NCI-H1417 treated with DMSO at 0.1 percent for 48 hours (cell line): ENCODE results near the gene RGS7.
"Not testable (repeated sequence)": the region's sequence is repeated elsewhere in the genome, so short reads cannot be mapped to it uniquely, and the experiment has no call there.

Experiments
- DNase-seq: peaks from one replicate; lab custom pipeline; 2025; lab: John Stamatoyannopoulos, UW

RGS7 gene

GRCh38 chr1:240912821-240913220 is 444.2 kb downstream of the RGS7 start:
- DNase-seq: no peak

DNA sequence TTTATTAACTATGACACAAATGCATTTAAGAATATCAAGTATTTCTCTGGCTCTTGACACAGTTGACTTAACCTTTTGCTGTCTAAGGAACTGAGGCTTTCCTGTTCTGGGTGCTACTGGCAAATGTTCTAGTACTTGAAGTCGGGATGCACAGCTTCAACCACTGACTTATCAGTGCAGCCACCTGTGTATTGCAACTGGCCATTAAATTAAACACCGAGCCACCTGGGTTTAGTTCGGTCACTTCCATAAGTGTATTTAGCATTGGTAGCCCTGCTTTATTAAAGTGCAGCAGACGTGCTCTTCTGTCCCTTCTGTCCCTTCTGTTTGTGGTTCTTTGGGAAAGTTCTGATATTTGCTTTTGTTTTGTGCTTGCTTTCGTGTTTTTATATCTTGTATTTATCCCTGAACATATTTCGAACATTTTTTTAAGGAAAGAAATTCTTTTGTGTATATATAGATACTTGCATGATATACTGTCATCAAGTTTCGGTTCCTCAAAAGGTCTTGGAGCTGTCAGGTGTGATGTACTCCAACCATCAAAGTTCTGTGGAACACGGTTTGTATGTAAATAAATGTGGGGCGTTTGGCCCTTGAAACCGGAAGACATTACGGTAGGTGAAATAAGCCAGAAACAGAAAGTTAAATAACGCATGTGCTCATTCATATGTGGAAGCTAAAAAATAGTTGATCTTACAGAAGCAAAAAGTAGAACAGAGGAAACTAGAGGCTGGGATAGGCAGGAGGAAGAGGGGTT is 447.1 kb downstream of the RGS7 start:
- DNase-seq: no peak

DNA sequence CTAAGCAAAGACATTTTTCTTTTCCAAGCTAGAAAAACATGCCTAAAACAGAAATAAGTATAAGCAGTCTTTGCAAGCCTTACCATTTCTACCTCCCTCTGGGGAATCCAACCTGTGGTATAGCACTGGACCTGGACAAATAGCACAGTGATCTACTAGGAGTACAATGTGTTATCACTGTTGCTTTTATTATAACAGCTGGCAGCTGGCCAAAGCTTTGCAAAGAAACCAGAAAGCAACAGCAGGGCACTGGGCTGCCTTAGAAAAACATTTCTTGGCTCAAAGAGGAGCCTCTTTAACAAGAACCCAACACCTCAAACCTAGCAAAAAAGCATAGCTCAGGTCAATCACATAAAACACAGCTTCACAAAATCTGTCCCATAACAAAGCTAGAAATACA is 450.5 kb downstream of the RGS7 start:
- DNase-seq: no peak

DNA sequence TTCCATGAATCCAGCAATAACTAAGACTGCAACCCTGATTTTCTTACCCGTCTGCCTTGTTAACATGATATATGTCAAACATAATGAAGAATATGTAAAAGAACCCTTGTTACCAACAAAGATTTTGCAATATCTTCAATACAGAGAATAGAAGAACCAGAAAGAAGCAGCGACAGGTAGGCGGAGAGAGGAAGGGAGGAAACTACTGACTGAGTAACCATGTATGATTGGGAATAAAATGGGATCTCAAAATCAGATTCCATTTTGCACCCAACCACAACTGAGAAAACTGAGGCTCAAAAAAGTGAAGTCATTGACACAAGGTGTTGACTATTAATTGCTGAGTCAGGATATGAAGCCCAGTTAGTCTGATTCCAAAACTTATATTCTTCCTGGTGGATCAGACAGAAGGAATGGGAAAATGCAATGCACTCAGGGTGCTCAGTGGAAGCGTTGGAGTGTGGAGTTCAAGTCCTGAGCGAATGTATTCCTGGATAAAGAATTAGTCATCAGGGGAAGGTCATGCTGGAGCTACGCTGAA is 451.7 kb downstream of the RGS7 start:
- no peak for DNase-seq

DNA sequence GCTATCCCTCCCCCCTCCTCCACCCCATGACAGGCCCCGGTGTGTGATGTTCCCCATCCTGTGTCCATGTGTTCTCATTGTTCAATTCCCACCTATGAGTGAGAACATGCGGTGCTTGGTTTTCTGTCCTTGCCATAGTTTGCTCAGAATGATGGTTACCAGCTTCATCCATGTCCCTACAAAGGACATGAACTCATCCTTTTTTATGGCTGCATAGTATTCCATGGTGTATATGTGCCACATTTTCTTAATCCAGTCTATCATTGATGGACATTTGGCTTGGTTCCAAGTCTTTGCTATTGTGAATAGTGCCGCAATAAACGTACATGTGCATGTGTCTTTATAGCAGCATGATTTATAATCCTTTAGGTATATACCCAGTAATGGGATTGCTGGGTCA is 461.6 kb downstream of the RGS7 start:
- DNase-seq: not testable (repeated sequence)

GRCh38 chr1:240888787-240889048 is 468.3 kb downstream of the RGS7 start:
- DNase-seq: no peak

GRCh38 chr1:240888039-240888786 is 468.8 kb downstream of the RGS7 start:
- DNase-seq: no peak

GRCh38 chr1:240883490-240883889 is 473.5 kb downstream of the RGS7 start:
- no peak for DNase-seq

GRCh38 chr1:240882656-240883308 is 474.2 kb downstream of the RGS7 start:
- DNase-seq: not testable (repeated sequence)

- no peak for DNase-seq
These were observed 478.4 kb downstream of the RGS7 start for GRCh38 chr1:240878631-240879030.

DNA sequence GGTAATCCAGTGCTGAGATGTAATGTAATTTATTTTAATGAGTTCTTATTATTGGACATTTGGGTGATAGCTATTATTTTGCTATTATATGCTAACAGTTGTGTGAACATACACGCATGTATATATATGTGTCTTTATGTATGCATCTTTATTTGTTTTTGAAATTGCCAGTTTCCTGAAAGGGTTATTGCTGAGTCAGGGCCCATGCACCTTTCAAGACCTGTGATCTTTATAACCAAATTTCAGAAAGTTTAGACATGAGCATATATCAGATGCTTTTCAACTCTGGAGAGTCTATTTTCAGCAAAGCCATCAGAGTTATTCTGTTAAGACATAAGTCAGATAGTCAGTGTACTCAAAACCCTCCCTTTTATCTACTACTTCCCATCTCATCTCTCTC is 479.4 kb downstream of the RGS7 start:
- no peak for DNase-seq

DNA sequence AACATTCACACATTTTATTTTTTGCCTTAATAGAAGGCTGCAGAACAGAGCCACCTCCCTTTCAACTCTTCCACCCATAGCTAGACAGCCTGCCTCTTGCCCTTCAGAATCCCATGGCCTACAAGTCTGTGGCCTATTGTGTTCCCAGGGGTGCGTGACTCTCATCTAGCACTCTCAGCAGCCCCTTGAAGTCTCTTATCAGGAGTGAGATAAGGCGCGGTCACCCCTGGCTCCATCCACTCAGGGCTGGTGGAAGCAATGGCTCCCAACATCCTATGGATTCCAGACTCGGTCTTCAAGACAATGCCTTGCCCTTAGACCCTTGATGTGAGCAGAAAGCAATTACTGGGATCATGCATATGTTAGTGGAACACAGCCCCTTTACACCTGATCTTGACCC is 480.9 kb downstream of the RGS7 start:
- DNase-seq: no peak

GRCh38 chr1:240869071-240869470 is 487.9 kb downstream of the RGS7 start:
- no peak for DNase-seq

DNA sequence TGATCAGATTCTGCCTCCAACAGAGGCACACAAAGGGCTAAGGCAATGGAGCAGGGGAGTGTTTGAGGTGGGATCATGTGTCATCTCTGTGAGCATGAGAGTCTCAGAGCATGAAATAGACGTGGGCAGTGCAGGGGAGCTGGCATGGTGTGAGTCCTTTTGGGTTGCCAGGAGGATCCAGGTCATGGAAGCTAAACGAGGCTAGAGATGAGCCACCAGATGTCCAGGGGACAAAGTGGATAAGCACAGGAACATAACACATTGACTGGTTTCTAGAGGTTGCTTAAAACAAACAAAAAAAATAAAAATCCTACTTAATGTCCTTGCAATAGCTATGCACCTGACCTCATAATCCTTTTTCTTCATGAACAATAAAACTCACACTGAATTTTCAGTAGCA is 490.3 kb downstream of the RGS7 start:
- DNase-seq: no peak

- no peak for DNase-seq
These were observed 497.0 kb downstream of the RGS7 start for GRCh38 chr1:240860023-240860422.

GRCh38 chr1:240854367-240854766 is 502.6 kb downstream of the RGS7 start:
- DNase-seq: no peak

DNA sequence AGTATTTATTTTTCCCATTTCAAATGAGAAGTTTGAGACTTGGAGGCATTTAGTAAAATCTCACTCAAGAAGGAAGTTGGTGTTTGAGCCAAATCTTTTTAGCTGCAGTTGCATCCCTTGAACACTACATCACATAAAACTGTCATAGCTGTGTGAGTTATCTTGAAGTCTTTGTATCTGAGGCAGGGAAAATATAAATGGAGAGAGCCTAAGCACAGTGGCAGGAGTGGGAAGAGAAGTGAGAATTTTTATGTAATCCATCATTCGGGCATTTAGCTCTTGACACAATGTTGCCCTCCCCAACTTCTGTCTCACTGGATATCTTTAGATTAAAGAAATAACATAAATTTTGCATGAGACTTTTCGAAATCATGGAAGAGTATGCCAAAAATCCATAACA is 509.7 kb downstream of the RGS7 start:
- no peak for DNase-seq

DNA sequence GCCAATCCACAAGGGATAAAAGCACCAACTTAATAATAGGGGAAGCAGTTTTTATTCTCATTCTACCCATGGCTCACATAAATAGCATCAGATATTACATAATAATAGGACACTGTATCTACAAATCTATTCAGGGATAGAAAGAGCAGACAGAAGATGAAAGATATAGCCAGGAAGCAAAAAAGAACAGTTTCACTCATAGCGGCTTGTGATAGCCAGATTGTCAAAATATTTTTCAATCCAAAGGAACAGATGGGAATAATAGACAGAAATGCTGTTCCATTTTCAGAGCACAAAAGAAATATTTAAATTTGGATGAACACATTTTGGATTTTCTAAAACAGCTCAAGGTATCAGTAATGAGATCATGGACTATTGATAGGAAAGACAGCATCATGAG is 512.5 kb downstream of the RGS7 start:
- DNase-seq: no peak

GRCh38 chr1:240843798-240844197 is 513.2 kb downstream of the RGS7 start:
- DNase-seq: no peak

DNA sequence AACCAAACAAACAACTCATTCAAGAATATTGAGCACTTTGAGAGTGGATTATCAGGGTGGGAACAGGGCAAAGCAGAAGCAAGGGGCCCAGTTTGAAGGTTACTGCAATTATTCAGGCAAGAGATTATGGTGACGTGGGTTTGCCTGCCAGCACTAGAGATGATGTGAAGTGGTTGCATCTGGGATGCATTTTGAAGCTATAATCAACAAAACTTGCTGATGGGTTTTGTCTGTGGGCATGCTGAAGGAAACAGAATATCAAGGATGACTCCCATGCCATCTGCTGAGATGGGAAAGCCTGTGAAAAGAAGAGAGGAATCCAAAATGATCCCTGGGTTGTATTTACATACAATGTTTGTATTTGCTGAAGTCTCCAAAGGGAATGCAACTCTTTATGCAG is 520.7 kb downstream of the RGS7 start:
- no peak for DNase-seq

- DNase-seq: no peak
These were observed 521.7 kb downstream of the RGS7 start for GRCh38 chr1:240835291-240835690.

DNA sequence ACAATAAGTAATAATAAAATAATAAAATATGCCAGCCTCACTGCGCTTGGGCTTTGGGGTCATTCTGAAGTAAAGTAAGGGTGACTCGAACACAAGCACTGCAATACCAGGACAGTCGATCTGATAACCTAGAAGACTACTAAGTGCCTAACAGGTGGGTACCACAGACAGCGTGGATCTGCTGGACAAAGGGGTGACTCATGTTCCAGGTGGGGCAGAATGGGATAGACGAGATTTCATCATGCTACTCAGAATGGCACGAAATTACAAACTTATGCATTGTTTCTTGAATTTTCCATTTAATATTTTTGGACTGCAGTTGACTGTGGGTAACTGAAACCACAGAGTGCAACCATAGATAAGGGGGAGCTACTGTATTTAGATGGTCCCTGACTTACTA is 523.9 kb downstream of the RGS7 start:
- no peak for DNase-seq

DNA sequence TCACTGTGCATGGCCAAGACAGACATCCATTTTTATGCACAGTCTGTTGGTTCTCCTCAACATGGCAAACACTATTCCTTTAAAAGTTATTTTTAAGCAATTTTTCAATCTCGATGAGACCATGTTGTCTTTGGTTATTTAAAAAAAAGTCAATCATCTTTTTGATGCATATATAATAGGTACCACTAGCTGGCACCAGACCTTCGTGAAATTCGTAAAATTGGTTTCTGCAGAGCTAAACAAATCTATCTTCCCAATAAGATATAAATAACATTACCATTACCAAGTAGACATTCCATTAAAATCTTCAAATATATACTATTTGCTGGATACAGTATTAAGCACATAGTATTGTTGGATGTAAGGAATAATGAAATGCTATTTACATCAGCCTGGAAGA is 525.1 kb downstream of the RGS7 start:
- DNase-seq: no peak
